Epithelial cell of esophagus (primary cell): Measurements from ENCODE around the gene ATP11A.
"Not testable (repeated sequence)": the region's sequence is repeated elsewhere in the genome, so short reads cannot be mapped to it uniquely, and the experiment has no call there.

ENCODE experiments used
- DNase-seq: peaks from one replicate; pipeline ENCODE4 v3.0.0; 2010; ENCODE audit warnings: low read depth
- H3K4me3 ChIP-seq: 2 replicates; pipeline ENCODE4 v1.5.1; 2011; ENCODE audit warnings: mild to moderate bottlenecking, low read length, control low read depth
- TF ChIP-seq, protein P1 (sequence below): IDR thresholded peaks from 2 replicates; pipeline ENCODE4 v1.5.1; 2011; ENCODE audit warnings: low read depth, mild to moderate bottlenecking, low read length, control low read depth, inconsistent platforms; ENCODE audit not compliant: insufficient read depth; ENCODE audit errors: missing control alignments

ATP11A gene

DNA sequence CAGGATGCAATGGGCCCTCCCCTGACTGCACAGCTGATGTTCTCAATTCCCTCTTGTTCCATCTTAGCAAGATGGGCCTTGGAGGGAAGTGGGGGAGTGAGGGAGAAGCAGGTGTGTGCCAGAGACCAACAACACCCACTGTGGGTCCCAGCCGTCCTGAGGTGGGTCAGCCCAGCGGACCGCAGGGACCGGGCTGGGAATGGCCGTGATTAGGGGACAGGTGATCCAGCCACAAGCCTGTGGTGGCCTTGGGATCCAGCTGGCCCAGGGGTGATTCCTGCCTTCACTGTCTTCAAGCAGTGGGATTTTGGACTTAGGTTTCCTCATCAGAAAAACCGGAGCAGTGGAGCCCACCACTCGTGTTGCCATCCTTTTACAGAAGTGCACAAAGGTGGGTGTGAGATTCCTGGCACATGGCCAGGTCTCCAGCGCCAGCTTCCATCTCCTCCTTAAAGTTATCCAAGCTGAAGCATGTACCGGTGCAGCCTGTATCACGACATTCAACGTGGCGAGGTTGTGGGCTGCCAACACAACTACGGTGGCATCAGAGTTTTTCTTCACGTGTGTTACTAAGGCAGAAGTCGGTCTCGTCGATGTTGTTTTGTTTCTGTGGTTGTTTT lies 9.0 kb upstream of the ATP11A start:
- DNase-seq: no peak
- no peak overlapping the region for H3K4me3 ChIP-seq
- TF ChIP-seq, protein P1, sequence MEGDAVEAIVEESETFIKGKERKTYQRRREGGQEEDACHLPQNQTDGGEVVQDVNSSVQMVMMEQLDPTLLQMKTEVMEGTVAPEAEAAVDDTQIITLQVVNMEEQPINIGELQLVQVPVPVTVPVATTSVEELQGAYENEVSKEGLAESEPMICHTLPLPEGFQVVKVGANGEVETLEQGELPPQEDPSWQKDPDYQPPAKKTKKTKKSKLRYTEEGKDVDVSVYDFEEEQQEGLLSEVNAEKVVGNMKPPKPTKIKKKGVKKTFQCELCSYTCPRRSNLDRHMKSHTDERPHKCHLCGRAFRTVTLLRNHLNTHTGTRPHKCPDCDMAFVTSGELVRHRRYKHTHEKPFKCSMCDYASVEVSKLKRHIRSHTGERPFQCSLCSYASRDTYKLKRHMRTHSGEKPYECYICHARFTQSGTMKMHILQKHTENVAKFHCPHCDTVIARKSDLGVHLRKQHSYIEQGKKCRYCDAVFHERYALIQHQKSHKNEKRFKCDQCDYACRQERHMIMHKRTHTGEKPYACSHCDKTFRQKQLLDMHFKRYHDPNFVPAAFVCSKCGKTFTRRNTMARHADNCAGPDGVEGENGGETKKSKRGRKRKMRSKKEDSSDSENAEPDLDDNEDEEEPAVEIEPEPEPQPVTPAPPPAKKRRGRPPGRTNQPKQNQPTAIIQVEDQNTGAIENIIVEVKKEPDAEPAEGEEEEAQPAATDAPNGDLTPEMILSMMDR: no peak

DNA sequence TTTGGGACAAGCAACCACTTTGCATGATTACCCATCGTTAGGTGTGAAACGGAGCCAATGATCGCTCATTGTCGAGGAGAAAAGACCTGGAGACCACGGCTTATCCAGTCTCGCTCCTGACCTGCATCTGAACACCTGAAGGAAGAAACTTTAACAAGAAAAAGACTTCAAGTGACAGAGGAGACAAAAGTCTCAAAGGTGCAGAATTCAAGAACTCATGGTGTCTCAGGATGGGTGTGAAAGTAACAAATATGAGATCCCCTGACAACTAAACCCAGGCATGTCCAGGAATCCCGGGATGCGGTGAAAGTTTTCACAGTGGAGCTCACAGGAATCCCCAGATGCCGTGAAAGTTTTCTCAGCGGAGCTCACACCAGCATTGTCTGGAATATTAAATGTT lies 6.3 kb upstream of the ATP11A start:
- H3K4me3 ChIP-seq: no peak overlapping the region
- no peak for DNase-seq
- TF ChIP-seq, protein P1: no peak

DNA sequence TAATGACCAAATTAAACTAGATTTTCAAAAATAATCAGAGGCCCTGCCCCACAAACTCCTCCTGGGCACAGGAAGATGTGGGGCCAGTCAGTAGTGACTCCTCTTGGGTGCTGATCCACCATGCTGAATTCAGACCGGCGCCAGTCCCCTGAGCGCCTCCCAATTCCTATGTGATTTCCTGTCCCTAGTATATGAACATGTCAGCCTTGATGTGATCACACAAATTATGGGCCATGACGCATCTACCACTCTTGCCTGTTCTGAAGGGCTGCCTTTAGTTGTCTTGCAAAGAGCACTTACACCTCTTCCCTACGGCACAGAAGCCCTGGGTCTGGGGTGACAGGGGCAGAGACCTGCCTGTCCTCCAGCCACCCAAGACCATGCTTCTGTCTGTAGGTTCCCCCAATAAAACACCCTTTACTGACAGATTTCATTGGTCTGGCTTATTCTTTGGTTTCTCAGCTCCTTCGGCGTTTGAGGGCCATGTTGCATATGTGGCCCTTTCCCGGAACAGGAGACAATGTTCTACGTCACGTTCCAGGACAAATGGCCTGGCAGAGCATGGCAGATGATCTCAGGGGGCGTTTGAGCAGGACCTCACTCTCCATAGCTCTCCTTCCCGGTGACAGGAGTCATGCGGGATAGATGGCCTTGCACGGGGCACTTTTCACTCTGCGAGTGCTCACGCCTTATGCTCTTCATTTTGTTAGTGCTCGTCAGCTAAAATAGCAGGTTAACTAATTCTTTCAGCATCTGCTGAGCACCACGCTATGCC lies 5.6 kb upstream of the ATP11A start:
- TF ChIP-seq, protein P1: no peak
- DNase-seq: no peak
- H3K4me3 ChIP-seq: no peak overlapping the region

GRCh38 chr13:112685189-112685805 lies 4.5 kb upstream of the ATP11A start:
- DNase-seq, H3K4me3 ChIP-seq: not testable (repeated sequence)

DNA sequence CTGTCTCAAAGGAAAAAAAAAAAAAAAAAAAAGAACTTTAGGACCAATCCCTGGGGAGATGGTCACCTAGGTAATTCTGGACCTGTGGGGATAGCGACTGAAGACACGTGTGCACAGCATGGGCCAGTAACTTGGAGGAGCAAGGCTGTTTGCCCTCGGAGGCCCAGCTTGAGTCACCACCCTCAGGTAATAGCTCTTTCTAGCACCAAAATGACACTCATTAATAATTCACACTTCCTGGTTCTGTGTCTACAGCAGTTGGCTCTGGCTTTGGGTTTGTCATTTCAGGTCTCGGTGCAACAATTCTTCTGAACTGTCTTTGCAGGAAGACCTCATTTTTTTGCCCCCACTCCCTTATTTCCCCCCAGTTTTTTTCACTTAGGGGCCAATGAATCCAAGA lies 3.9 kb upstream of the ATP11A start:
- peak; percentile 53 for DNase-seq
- TF ChIP-seq, protein P1: no peak
- no peak overlapping the region for H3K4me3 ChIP-seq

- TF ChIP-seq, protein P1: no peak
- H3K4me3 ChIP-seq: no peak overlapping the region
- no peak for DNase-seq
Observed at GRCh38 chr13:112686364-112686763, 3.5 kb upstream of the ATP11A start.

DNA sequence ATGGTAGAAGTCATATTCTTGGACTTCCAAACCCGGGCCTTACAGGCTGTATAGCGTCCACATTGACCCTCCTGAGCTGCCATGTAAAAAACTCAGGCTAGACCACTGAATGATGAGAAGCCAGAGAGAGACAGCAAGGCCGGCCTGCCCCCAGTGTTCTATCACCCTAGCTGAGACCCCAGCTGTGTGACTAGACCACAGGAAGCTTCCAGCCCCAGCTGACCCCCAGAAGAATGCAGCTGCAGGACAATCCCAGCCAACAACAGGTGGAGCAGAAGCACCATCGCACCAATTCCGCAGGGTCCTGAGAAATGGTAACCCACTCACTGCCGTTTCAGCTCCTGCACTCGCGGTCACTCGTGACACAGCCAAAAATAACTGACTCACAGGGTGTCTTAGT lies 2.9 kb upstream of the ATP11A start:
- H3K4me3 ChIP-seq: no peak overlapping the region
- TF ChIP-seq, protein P1: no peak
- no peak for DNase-seq
